Caki2 (cell line): Measurements from ENCODE around the gene ANKRD63. TPM values are rescaled to one million over a fixed set of nuclear protein-coding genes. Genes with fewer than 3 reads are reported as not detected.

ENCODE experiments used
- DNase-seq: peaks from one replicate; pipeline ENCODE4 v3.0.0-alpha.2; 2015; ENCODE audit warnings: low read depth
- in situ Hi-C: cut with HindIII; loops from 2 replicates; pipeline ENCODE4 v1.10.0; 2016; ENCODE audit warnings: low sequenced_read_pairs, low pct_unique_long_range_greater_than_20kb, mixed read lengths
- total RNA-seq: library from RNA; depleted of rRNA; stranded (reverse); fragments of >200 nt; shearing (Covaris generic); gene quantifications from 2 replicates; pipeline ENCODE4 v1.2.3, GENCODE V29; 2014; ENCODE audit warnings: low replicate concordance

ANKRD63 gene
- total RNA-seq, 1 experiment from 2014 or later: not detected

DNA sequence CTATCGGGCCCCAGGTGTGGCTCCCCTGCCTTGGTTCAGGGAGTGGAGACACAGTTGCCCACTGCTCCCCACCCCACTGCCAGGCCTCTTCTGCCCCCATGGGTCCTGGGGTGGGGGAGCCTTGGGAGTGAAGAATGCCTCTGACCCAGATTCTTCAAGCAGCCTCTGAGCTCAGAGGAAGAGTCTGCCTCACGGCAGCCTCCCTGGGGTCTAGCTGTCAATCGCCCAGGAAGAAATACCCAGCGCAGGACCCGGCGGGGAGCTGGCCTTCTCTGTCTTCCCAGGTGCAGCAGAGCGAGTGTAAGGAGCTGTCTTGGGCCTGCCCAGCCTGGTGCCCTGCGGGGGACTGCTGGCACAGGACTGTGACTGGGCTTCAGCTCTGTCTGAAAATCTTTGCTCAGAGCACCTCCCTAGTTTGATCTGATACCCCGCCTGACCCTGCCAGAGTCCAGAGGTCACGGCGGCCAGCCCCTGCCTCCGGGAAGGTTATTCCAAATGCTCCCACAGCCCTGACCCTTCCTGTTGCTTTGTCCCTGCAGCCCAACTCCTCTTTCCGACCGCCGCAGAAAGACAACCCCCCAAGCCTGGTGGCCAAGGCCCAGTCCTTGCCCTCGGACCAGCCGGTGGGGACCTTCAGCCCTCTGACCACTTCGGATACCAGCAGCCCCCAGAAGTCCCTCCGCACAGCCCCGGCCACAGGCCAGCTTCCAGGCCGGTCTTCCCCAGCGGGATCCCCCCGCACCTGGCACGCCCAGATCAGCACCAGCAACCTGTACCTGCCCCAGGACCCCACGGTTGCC, 11.0 kb downstream of the ANKRD63 start:
- no peak for DNase-seq

DNA sequence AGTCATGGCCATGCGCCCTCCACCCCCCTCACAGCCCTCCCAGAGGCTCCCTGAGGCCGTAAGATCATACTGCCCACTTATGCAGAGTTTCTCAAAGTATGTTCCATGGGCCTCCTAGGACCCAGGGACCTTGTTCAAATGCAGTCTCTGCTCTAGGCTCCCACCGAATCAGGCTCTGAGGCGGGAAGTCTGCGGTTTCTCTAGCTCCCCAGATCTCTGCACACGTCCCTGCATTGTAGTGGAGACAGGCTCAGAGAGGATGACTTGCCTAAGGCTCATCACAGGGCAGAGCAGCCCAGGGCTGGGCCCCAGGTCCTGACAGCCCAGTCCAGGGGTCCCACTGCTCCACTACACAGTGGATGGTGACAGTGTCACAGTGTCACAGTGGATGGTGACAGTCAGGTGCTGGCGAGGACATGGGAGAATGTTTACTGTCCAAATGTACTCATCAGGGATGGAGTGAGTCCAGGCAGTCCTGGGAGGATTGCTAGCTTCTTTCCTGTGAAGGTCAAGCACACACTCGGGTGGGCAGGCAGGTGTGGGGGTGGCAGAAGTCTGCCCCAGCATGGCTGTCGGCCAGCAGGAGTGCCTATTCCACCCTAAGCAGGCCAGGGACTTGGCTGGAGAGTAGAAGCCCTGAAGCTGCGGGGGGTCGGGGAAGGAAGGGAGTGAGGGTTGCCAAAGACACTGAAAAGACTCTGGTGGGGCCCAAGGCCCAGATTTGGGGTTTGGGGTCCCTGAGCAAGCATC, 12.4 kb downstream of the ANKRD63 start:
- in situ Hi-C loops: no loop called here
- DNase-seq: no peak

More for the DNA sequence above, 11.0 kb downstream of the ANKRD63 start:
- in situ Hi-C loops: no loop called here

DNA sequence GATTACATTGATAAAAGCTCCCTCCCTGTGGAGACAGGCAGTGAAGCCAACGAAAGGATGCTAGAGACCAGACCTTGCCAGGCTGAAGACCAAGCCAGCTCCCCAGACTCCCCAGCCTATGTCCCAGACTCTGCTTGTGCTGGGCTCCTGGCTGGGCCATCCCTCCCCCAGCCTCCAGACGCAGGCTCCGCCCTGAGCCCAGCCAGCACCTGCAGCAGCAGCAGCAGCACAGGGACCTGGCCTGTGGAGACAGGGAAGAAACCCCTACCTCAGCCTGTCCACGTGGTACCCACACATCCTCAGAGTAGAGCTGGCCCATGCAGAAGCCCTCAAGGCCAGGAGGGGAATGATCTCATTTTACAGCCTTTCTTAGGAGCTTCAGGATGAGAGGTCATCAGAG, 13.3 kb downstream of the ANKRD63 start:
- in situ Hi-C loops: no loop called here

DNA sequence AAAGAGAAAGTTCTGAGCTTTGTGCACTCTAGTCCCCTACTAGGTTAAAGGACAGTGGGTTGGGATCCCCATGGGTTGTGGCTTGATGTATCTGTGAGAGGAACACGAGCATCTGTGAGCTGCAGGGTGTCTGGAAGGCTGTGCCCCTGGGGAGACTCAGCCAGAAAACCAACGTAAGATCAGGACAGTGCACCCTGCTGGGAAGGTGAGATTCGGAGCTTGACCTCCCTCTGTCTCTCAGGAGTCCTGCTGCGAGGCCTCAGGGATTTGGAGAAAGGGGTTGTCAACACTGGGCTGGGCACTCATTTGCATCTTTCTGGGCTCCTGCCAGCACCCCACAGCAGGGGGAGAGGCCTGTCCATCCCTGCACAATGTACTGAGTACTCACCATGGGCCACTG, 15.2 kb downstream of the ANKRD63 start:
- in situ Hi-C loops: no loop called here
- DNase-seq: no peak

More for the DNA sequence above, 13.3 kb downstream of the ANKRD63 start:
- DNase-seq: no peak

DNA sequence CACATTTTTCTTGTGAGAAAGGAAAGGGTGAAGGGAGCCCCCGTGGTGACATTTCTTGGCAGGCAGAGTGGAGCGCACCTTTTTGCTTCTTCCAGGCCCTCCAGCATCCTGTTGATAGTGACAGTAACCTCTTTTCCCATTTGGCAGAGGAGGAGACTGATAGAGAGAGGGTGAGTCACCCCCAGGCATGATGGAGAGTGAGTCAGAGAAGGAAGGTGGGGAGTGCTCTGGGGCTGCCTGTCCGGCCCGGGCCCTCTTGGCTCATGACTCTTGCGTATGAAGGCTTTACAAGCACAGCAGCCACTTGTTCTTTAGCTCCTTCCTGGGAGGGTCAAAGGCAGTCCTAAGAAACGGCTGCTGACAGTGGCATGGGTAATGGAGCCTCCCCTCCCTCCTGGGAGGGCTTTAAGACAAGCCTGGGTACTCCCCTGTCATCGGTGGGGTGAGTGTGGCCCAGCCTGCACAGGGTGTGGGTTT, 16.0 kb downstream of the ANKRD63 start:
- peak; percentile 92 for DNase-seq
- in situ Hi-C loops: no loop called here

DNA sequence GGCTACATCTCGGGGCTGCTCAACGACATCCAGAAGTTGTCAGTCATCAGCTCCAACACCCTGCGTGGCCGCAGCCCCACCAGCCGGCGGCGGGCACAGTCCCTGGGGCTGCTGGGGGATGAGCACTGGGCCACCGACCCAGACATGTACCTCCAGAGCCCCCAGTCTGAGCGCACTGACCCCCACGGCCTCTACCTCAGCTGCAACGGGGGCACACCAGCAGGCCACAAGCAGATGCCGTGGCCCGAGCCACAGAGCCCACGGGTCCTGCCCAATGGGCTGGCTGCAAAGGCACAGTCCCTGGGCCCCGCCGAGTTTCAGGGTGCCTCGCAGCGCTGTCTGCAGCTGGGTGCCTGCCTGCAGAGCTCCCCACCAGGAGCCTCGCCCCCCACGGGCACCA, 17.0 kb downstream of the ANKRD63 start:
- in situ Hi-C loops: no loop called here
- no peak for DNase-seq

DNA sequence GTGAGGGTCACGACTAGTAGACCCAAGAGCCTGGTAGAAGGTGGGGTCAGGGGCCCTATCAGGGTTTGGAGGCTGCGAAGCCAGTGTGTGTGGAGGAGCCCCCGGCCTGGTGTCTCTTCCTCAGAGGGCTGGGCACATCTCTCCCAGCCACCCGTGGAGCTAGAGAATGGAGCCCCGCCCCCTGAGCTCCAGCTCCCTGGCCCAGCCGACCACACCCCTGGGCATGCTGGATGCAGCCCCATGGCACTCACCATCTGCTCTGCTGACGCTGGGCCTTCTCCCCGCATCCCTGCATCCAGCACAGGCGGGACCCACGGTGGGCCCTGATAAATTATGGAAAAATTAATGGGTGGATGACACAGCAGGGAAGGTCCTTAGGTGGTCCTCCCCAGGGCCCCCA, 17.5 kb downstream of the ANKRD63 start:
- in situ Hi-C loops: no loop called here
- DNase-seq: no peak

DNA sequence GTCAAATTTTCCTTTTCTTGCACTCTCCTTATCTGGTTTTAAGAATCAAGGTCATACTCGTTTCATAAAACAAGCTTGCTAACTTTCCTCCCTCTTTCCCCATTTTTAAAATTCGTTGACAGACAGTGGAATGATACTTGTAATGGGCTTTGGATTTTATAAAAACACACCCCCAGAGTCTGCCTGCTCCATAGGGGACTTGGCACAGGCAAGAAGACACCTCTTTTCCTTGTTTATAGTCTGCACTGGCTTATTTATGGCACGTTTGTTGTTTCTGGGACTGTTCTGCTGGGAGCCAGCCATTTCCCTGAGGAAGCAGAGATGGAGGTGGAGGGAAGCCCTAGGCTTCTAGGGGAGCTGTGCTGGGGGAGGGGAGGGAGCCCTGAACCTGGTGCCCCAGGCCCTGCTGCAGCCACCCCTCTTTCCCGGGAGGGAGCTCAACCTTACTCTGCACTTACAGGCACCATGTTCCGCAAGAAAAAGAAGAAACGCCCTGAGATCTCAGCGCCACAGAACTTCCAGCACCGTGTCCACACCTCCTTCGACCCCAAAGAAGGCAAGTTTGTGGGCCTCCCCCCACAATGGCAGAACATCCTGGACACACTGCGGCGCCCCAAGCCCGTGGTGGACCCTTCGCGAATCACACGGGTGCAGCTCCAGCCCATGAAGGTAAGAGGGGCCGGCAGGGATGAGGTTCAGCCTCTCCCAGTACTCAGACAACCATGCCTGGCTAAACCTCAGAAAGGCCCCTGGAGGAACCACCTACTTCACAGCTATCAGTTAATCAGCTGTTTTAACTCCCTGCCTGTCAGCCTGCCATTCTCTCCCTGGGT, 18.3 kb downstream of the ANKRD63 start:
- no peak for DNase-seq
- in situ Hi-C loops: no loop called here

DNA sequence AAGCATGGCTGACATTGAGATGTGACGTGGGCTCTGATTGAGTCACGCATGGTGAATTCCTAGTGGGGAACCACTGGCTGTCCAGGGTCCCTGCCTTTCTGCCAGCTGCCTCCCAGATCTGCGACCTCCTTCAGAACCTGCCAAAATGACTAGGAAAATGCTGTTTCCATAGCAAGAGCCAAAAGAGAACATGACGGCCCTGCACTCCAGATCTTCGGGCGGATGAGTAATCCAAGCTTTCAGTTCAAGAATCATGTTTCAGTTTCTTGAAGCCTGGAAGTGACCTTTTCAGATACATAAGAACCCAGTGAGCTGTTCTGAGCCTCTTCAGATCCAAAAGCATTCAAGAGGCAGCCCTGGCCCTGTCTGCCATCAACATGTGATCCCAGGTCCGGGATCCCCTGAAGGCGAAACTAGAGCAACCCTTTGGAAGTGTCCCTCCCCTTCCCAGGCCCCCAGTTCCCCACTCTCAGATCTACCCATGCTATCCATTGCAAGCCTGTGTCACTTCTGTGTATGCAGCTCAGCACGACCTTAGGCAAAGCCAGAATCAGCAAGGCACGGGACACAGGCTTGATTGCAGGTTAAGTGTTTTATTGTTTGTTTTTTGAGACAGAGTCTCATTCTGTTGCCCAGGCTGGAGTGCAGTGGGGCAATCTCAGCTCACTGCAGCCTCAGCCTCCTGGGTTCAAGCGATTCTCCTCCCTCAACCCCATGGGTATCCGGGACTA, 19.7 kb downstream of the ANKRD63 start:
- no peak for DNase-seq
- in situ Hi-C loops: no loop called here

DNA sequence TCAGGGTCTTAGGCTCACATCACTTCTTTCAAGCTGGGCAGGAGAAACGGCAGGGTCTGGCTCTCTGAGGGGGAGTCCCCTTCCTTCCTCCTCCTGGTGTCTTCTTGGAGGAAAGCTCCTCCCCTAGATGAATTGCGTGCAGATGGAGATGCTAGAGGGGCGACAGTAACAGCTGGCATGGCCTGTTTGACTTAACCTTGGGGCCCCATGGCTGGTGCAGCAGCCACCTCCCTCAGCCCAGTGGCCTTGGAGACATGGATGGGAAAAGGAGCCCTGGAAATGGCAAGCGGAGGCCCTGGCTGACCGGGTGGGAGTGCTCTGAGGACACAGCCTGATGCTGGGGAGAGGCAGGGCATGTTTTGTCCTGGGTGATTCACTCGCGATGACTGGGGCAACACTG, 23.8 kb downstream of the ANKRD63 start:
- in situ Hi-C loops: no loop called here
- no peak for DNase-seq

DNA sequence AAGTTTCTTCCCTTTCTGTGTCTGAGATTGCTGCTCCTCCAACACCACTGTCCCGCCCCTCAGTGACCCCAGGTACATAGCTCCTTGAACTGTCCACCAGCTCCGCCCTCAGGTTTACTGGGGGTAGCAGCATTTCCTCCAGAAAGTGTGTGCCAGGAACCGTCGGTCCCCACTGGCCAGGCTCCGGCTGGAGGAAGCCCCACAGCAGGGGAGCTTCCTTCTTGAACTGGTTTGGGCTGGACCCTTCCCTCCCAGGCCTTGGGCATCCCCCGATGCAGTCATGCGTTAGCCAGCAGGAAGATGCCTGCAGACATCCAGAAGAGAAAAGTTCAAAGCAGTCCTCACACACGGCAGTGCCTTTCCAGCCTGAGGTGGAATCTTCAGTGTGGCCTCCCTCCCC, 24.3 kb downstream of the ANKRD63 start:
- in situ Hi-C loops: no loop called here

DNA sequence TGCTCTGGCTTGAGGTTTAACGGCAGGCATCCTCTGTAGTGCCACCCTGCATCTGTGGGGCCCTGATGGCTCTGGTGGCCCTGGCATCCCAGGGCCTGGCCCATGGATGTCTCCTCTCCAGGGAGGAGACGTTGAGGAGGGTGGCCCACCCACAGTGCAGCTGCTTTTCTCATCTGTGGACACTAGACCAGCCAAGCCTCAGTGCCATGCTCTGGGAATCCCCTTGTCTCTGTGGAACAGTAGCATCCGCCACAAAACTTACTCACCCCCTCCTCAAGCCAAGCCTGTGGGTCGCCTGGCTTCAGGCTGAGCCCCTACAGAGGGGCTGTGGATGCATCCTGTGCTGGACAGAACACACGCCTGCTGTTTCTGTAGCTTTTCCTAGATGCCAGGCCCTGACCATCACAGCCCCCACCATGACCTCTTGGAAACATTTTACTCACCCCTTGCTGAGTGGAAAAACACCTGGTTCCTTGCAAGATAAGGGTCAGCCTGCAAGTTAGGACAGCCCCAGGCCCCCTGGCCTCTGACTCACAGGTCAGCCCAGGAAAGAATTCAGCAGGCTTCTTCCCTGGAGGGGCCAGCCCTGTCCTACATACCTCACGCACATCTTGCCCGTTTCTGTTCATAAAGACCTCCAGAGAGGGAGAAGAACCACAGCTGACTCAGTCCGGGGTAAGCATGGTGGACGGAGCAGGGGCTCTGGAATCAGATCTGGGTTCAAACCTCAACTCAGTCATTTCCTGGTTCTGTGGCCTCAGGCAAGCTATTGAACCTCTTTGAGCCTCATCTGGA, 25.0 kb downstream of the ANKRD63 start:
- in situ Hi-C loops: no loop called here
- DNase-seq: no peak

More for the DNA sequence above, 24.3 kb downstream of the ANKRD63 start:
- DNase-seq: no peak

DNA sequence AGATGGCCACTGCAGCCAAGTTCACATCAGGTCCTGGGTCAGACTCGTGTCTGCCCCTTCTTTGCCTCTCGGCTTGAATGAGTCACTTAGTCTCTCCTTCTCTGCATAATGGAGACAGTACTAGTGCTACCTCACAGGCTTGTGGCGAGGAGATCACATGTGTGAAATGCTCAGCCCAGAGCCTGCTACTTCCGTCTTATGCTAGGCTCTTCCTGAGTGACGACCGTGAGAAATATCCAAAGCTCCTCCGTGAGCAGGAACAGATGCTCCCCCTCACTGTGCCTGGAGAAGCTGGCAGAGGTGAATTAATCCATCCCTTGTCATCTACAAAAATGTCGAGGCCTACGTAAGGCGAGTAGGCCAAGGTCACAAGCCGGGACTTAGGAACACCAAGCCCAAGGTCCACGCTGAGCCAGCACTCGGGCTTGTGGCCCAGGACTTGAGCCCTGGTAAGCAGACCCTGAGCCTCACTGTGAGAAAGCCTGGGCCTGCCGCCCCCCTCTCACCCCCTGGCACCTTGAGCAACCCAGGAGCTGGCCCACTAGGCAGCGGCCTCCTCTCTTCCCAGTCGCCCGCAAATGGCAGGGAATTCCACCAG, 26.1 kb downstream of the ANKRD63 start:
- no peak for DNase-seq
- in situ Hi-C loops: no loop called here

DNA sequence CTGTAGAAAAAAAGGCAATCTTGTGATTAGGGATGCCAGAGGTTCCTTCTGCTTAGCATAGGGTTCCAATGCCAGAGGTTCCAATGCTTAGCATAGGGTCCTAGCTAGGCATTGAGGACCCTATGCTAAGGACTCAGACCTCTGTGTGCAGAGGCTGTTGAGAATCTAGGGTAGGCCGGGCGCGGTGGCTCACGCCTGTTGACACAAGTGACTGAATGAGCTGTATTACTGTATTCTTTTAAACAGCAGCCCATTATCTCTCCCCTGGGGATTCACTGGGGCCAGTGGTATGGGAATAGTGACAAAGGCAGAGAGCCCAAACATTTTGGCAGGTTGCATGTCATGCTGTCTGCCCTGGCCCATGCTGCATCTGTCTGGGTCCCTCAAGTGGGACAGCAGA, 27.8 kb downstream of the ANKRD63 start:
- in situ Hi-C loops: no loop called here
- no peak for DNase-seq

DNA sequence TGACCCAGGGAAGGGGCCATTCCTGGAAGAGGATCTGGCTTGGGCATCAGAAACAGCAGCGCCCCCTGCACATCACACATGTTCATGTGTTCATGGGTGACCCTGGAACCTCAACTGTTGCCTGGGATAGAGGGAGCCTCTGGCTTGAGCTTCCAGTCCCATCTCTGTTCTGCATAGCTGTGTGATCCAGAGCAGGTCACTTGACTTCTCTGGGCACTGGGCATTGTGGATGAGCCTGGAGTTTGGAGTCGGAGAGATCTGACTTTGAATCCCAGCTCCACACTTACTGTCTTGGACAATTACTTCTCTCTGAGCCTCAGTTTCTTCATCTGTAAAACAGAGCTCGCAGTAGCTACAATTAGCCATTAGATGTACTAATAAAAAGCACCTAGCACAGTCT, 28.4 kb downstream of the ANKRD63 start:
- in situ Hi-C loops: no loop called here
- no peak for DNase-seq

DNA sequence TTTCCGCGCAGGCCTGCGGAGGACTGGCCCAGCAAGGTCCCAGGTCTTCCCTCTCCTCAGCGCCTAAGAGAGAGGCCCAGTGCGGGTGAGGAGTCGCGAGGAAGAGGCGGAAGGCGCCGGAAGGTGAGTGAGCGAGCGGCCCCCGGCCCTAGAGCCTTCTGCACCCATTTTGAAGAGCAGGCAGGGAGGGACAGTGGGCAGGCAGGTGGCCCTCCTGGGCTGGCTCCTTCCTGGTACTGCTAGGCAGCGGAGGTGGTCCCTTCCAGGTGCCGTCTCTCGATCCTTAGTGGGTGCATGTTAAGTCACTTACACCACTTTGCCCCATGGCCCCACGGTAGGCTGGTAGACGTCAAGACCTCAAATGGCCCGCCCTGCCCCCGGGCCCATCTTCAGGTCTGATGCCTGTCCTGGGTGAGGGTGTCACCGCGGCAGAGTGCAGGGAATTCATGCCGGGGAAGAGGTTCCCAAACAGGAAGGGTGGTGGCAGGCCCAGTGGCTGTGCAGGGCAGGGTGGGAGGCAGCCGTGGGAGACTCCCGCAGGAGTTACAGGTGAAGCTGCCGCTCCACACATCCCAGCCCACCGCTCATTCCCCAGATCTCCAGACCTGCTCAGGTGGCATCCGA, 29.6 kb downstream of the ANKRD63 start:
- in situ Hi-C loops: no loop called here
- no peak for DNase-seq
